ENCODE results near the gene IQCC.

DNA sequence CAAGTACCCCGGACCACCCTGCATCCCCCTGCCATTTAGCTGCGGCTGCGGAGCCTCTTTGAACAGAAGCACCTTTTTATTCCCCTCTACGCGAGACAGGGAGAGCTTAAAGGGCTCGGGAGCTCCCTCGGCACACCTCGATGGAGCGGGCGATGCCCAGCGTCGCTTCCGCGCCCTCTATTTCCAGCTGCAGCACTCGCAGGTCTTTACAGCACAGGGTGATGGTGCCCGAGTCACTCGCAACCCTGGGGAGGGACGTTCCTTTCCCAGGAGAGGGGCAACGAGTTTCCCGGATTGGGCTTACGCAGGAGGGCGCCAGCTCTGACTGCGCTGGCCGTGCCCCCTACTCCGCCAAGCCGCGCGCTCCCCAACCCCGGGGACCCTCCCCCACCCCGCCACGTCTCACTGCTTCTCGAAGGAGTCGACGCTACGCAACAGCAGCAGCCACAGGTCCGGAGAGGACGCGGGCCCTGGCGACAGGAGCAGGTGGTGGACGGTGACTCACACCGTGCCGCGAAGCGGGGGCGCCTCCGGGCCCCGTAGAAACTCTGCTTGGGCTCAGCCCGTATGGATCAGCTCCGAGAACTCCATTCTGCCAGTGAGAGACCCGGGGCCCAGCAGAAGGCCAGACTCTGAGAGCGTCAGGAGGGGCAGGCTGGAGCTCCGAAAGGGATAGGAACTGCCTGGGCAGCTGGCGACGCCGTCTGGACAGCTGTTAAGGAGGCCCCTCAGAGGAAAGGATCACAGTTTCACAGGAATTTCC is 35.7 kb downstream of the IQCC start:
- TF ChIP-seq, protein P1, sequence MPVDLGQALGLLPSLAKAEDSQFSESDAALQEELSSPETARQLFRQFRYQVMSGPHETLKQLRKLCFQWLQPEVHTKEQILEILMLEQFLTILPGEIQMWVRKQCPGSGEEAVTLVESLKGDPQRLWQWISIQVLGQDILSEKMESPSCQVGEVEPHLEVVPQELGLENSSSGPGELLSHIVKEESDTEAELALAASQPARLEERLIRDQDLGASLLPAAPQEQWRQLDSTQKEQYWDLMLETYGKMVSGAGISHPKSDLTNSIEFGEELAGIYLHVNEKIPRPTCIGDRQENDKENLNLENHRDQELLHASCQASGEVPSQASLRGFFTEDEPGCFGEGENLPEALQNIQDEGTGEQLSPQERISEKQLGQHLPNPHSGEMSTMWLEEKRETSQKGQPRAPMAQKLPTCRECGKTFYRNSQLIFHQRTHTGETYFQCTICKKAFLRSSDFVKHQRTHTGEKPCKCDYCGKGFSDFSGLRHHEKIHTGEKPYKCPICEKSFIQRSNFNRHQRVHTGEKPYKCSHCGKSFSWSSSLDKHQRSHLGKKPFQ (tag by site-specific recombination; IDR thresholded peaks at IDR 0.05): no peak
- TF ChIP-seq, protein P2, sequence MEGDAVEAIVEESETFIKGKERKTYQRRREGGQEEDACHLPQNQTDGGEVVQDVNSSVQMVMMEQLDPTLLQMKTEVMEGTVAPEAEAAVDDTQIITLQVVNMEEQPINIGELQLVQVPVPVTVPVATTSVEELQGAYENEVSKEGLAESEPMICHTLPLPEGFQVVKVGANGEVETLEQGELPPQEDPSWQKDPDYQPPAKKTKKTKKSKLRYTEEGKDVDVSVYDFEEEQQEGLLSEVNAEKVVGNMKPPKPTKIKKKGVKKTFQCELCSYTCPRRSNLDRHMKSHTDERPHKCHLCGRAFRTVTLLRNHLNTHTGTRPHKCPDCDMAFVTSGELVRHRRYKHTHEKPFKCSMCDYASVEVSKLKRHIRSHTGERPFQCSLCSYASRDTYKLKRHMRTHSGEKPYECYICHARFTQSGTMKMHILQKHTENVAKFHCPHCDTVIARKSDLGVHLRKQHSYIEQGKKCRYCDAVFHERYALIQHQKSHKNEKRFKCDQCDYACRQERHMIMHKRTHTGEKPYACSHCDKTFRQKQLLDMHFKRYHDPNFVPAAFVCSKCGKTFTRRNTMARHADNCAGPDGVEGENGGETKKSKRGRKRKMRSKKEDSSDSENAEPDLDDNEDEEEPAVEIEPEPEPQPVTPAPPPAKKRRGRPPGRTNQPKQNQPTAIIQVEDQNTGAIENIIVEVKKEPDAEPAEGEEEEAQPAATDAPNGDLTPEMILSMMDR (tag by site-specific recombination; IDR thresholded peaks at IDR 0.05): no peak
- TF ChIP-seq ZSCAN5A (tag by site-specific recombination; IDR thresholded peaks at IDR 0.05) (no peak), ZNF311 (tag by site-specific recombination; IDR thresholded peaks at IDR 0.05; ENCODE audit: borderline replicate concordance) (no peak), ZNF169 (tag by site-specific recombination; IDR thresholded peaks at IDR 0.05) (no peak), ZNF48 (tag by site-specific recombination; IDR thresholded peaks at IDR 0.05) (no peak), ZNF521 (tag by site-specific recombination; IDR thresholded peaks at IDR 0.05) (no peak), ZNF121 (tag by site-specific recombination; IDR thresholded peaks at IDR 0.05) (no peak), ZNF223 (tag by site-specific recombination; IDR thresholded peaks at IDR 0.05) (no peak)
